ENCODE data around the gene SLC12A6. TPM values are rescaled to one million over a fixed set of nuclear protein-coding genes. Genes with fewer than 3 reads are reported as not detected.
"Not testable (repeated sequence)": the region's sequence is repeated elsewhere in the genome, so short reads cannot be mapped to it uniquely, and the experiment has no call there.

SLC12A6 gene
- total RNA-seq: 10 to 100 TPM in 4 of 5 donors, 1 to 10 TPM in 1; 7.5 to 63.6 (median 22.8) TPM
- 1 to 10 TPM; 1.4 to 6.0 (median 1.7) TPM for polyA plus RNA-seq
- long read RNA-seq, donor 1: 0 reads
- long read RNA-seq, donor 2, full-length matches to known transcripts: 1 of 1 reads
- long read RNA-seq, donor 2, partial matches to known transcripts: 0 of 1 reads
- long read RNA-seq, donor 2, other reads (novel, unspliced or antisense): 0 of 1 reads
- long read RNA-seq, donor 3: 0 reads
- long read RNA-seq, donor 4: 0 reads
- long read RNA-seq, donor 5: 0 reads
- long read RNA-seq, donor 6, partial matches to known transcripts: 0 of 1 reads
- long read RNA-seq, donor 6, other reads (novel, unspliced or antisense): 0 of 1 reads
- long read RNA-seq, donor 7, full-length matches to known transcripts: 1 of 1 reads
- long read RNA-seq, donor 7, partial matches to known transcripts: 0 of 1 reads
- long read RNA-seq, donor 7, other reads (novel, unspliced or antisense): 0 of 1 reads
- long read RNA-seq, donor 8, partial matches to known transcripts: 86 of 99 reads
- long read RNA-seq, donor 8, other reads (novel, unspliced or antisense): 13 of 99 reads
- long read RNA-seq, donor 9: 0 reads
- long read RNA-seq, donor 10: 0 reads

- Histone ChIP-seq H3K27me3 (no peaks in the 10 kb centered on the region), H3K36me3 (peaks cover 0 to 21% (median 19%) of the 10 kb centered on the region in 4 donors), H3K9me3 (no peaks in the 10 kb centered on the region), H3K4me3 (peak within 1 kb of the TSS; percentile 82 to 94 (median 89)), H3K27ac (peak within 1 kb of the TSS; percentile 90 to 96 (median 95)), H3K4me1 (peaks cover 29 to 78% (median 52%) of the 10 kb centered on the region in 4 donors)
- no peak for TF ChIP-seq CTCF (IDR thresholded peaks at IDR 0.05)
- no peak for TF ChIP-seq POLR2A (IDR thresholded peaks at IDR 0.05)
- TF ChIP-seq EP300 (IDR thresholded peaks at IDR 0.05): no peak
- TF ChIP-seq POLR2AphosphoS5 (IDR thresholded peaks at IDR 0.05): peak in 2 of 3 donors; percentile 80 to 88
- intact Hi-C loops (cut with DNase I; ENCODE audit: low total_unique reads): no loop called here
- DNase-seq: peak; percentile 93 to 97
- 0 to 1% (median 1%) methylated on average over 66 to 78 of the region's 78 CpGs for WGBS, 5 donors
Observed at GRCh38 chr15:34337557-34338306, at the start of gene SLC12A6. Gene SLC12A6 (minus strand): TSS chr15:34337781. CDS start chr15:34336680, 1,101 bp downstream.

- H3K4me3 ChIP-seq; H3K9me3 ChIP-seq; H3K27ac ChIP-seq; H3K4me1 ChIP-seq; intact Hi-C loops (cut with DNase I; ENCODE audit: low total_unique reads); H3K36me3 ChIP-seq; DNase-seq; H3K27me3 ChIP-seq: not testable (repeated sequence)
- WGBS, 5 donors: no CpG with 5 or more reads among the region's 19 CpGs
Observed at GRCh38 chr15:34381829-34382521, 44.4 kb upstream of the SLC12A6 start.

GRCh38 chr15:34380491-34380890 lies 42.9 kb upstream of the SLC12A6 start:
- H3K9me3 ChIP-seq; H3K27me3 ChIP-seq; H3K36me3 ChIP-seq; intact Hi-C loops (cut with DNase I; ENCODE audit: low total_unique reads); H3K27ac ChIP-seq; H3K4me1 ChIP-seq; H3K4me3 ChIP-seq; DNase-seq: not testable (repeated sequence)
- 66 to 97% (median 89%) methylated on average over 4 of the region's 4 CpGs for WGBS, 5 donors

- no peaks in the 10 kb centered on the region for H3K9me3 ChIP-seq
- H3K4me3 ChIP-seq: no peak overlapping the region
- TF ChIP-seq POLR2A (IDR thresholded peaks at IDR 0.05) (no peak), EP300 (IDR thresholded peaks at IDR 0.05) (no peak)
- no peak overlapping the region for H3K27ac ChIP-seq
- peaks cover 0 to 7% (median 5%) of the 10 kb centered on the region in 4 donors for H3K36me3 ChIP-seq
- no peaks in the 10 kb centered on the region for H3K4me1 ChIP-seq
- H3K27me3 ChIP-seq: no peaks in the 10 kb centered on the region
- WGBS, 5 donors: 93 to 100% (median 97%) methylated on average over 2 of the region's 2 CpGs
- no peak for DNase-seq
- intact Hi-C loops (cut with DNase I; ENCODE audit: low total_unique reads): no loop called here
Observed at GRCh38 chr15:34376856-34377255, 39.3 kb upstream of the SLC12A6 start.

GRCh38 chr15:34375541-34375940 lies 38.0 kb upstream of the SLC12A6 start:
- H3K4me3 ChIP-seq; H3K27me3 ChIP-seq; DNase-seq; intact Hi-C loops (cut with DNase I; ENCODE audit: low total_unique reads); H3K4me1 ChIP-seq; H3K36me3 ChIP-seq; H3K27ac ChIP-seq; H3K9me3 ChIP-seq: not testable (repeated sequence)
- 93 to 96% (median 95%) methylated on average over 2 of the region's 2 CpGs for WGBS, 5 donors

GRCh38 chr15:34374816-34375215 lies 37.2 kb upstream of the SLC12A6 start:
- Histone ChIP-seq H3K27me3 (no peaks in the 10 kb centered on the region), H3K9me3 (no peaks in the 10 kb centered on the region), H3K27ac (no peak overlapping the region), H3K4me1 (no peaks in the 10 kb centered on the region), H3K4me3 (no peak overlapping the region), H3K36me3 (no peaks in the 10 kb centered on the region)
- intact Hi-C loops (cut with DNase I; ENCODE audit: low total_unique reads): no loop called here
- 46 to 91% (median 75%) methylated on average over 2 of the region's 2 CpGs for WGBS, 5 donors
- no peak for TF ChIP-seq POLR2A (IDR thresholded peaks at IDR 0.05)
- DNase-seq: no peak

All from stomach (tissue), 19 donors.